Right renal cortex interstitium (tissue), 3 donors: ENCODE measurements around the gene TMEM184B. TPM values are rescaled to one million over a fixed set of nuclear protein-coding genes. Genes with fewer than 3 reads are reported as not detected.
"Not testable (repeated sequence)": the region's sequence is repeated elsewhere in the genome, so short reads cannot be mapped to it uniquely, and the experiment has no call there.

Source experiments
- DNase-seq, 3 donors: peaks; one replicate each; pipeline ENCODE4 v3.0.0-alpha.2; 2013; ENCODE audit warnings: low read depth in 3 of 3, low spot score in 2 of 3
- polyA plus RNA-seq, 3 donors: library from polyadenylated mRNA; unstranded; fragments of 120-200 nt; gene quantifications; one replicate each; pipeline ENCODE4 v1.2.1, GENCODE V29; 2013; ENCODE audit not compliant: insufficient read length in 3 of 3

The TMEM184B gene
- polyA plus RNA-seq, 3 donors = 38.6 to 43.2 (median 39.8) TPM

DNA sequence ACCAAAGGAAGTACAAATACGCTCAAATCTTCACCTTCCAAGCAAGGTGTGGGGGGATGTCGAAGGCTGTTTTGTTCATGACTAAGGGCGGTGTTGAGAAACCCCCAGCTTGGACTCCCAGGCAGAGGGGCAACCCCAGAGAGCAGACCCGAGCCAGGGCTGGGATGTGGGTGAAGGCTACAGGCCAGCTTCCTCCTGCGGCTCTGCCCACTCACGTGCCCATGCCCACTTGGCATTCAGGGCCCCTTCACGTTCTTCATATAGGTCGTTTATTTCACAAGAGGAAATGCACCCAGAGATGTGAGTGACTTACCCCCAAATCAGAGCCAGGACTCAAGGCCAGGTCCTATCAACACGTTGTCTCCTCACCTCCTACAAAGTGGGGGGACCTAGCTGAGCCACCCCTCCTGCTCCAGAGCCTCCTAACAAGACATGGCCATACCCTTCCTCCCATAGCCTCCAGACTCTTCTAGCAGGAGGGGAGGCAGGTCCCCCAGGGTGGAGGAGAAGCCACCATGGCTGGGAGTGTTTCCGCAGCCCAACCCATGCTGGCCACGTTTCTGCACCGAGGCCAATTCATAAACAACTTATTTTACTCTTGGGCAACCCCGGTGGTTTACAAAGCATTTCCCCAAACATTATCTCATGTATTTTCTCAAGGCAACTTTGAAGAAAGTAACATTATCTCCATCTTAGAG lies 22.0 kb downstream of the TMEM184B start:
- DNase-seq = no peak

DNA sequence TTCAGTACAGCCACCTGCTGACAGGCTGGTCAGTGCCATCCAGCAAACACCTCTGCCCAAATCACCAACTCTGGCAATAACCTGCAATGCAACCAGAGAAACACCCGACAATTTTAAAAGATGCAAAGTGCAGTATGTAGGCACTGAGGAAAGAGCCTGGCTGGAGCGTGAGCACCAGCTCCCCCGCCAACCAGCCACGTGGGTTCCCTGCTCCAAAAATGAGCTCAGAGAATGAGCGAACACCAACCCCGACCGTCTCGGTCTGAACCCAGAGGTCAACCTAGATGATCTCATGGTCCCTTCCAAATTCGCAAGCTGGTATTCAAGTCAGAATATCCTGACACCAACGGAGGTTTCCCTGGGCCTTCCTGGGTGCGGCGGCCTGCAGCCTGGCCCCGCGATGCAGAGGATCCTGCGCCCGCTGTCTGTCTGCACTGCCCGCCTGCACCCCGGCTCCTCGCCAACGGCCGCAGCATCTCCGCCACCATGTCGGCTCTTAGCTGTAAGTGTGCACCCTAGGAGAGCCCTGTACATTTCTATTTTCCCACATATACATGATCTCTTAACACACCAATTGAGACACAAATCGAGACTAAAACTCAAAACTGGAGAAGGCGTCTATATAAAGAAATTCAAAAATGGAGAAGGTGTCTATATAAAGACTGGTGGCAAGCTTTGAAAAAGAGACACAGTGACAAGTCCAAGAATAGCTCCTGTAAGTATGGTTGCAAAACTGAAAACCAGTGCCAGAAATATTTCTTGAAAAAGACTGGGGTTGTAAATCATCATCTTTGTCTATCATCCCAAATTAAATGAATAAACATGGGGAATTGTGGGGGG lies 22.8 kb downstream of the TMEM184B start:
- DNase-seq = no peak

DNA sequence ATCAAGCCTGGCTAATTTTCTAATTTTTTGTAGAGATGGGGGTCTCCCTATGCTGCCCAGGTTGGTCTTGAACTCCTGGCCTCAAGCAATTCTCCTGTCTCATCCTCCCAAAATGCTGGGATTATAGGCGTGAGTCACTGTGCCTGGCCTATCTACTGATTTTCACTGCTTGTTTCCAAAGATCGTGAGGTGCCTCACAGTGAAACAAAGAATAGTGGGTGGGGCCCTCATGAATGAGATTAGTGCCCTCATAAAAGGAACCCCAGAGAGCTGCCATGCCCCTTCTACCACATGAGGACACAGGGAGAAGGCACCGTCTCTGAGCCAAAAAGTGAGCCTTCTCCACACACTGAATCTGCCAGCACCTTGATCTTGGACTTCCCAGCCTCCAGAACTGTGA lies 23.5 kb downstream of the TMEM184B start:
- no peak for DNase-seq

DNA sequence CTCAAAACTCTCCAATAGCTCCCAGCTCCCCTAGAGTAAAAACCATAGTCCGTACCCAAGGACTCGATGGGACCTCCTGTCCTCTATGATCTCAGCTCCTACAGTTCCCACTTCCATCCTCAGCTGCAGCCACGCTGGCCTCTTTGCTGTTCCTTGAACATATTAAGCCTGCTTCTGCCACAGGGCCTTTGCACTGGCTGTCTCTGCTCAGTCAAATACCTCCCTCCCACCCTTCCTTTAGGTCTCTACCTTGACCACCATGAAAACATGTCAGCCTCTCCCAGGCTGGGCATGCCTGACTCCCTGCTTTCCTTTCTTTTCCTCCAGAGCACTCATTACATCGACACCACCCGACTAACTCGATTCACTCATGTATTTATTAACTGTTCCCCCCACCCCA lies 24.5 kb downstream of the TMEM184B start:
- DNase-seq = no peak

DNA sequence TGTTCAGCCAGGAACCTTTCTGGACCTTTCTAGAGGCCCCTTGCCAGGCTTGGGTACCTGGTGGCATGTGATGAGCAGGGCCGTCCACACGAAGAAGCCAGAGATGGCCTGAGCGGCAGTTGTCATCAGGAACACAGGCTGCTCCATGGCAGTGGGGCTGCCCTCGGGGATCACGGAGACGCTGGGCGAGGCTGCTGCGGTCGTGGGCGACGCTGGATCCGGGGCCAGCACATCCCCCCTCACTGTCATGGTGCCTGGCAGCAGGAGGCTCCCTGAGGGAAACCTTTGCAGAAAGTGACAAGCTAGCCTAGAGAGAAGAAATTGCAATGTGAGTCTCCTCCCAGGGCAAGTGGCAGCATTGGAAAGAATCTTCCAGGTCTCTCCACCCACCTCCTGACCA lies 25.1 kb downstream of the TMEM184B start:
- DNase-seq = no peak

DNA sequence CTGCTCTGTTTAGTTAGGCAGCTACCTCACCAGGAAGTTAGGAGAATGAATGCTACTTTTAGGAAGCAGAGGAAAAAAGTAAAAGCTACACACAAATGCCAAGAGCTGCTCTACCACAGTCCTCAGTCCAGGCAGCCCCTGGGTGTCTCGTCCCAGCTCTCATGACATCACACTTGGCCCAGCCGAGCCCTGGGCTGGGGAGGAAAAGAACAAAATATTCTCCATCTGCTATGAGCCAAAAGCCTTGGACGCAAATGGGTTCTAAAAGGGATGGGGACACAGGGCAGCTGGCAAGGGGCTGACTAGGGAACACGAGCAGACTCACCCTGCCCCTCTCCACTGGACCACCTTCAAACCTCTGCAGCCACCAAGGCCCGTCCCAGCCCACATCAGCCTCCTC lies 26.1 kb downstream of the TMEM184B start:
- no peak for DNase-seq

DNA sequence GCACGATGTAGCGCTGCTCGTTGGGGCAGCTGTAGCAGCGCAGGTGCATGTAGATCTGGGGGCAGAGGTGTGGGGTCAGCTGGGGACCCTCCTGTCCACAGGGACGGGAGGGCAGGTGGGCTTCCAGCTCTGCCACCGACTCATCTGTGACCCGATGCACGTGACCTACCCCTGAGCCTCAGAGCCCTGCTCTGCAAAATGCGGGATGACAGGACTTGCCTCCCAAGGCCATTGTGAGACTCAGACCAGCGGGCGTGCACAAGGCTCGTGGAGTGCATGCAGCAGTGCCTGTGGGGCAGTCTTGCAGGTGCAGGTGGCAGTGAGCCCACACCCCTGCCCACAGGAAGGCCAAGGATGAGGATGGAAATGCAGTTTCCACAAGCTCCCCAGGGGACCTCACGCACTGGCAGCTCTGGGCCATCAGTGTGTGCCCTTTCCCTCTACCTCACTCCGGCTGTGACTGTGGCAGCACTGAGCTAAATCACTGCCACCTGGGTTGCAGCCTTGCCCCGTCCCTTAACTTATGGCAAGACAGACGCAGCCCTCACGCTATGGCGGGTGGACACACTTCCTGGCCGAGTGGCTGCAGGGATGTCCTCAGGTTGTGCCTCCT lies 26.7 kb downstream of the TMEM184B start:
- no peak for DNase-seq

DNA sequence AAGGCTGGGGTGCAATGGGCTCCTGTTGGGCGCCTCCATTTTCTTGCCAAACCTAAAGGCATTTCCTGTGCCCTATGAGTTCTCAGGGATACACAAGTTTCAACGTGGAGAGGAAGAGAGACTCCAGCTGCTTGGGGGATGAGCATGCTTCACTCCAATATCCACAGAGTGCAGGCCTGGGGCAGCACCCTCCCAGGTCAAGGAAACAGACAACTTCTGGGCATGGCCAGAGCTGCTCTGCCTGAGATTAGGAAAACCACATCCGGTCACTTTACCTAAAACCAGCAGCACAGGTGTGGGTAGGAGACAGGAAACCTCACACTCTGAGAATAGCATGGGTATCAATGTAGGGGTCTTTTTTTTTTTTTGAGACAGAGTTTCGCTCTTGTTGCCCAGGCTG lies 28.7 kb downstream of the TMEM184B start:
- DNase-seq = no peak

DNA sequence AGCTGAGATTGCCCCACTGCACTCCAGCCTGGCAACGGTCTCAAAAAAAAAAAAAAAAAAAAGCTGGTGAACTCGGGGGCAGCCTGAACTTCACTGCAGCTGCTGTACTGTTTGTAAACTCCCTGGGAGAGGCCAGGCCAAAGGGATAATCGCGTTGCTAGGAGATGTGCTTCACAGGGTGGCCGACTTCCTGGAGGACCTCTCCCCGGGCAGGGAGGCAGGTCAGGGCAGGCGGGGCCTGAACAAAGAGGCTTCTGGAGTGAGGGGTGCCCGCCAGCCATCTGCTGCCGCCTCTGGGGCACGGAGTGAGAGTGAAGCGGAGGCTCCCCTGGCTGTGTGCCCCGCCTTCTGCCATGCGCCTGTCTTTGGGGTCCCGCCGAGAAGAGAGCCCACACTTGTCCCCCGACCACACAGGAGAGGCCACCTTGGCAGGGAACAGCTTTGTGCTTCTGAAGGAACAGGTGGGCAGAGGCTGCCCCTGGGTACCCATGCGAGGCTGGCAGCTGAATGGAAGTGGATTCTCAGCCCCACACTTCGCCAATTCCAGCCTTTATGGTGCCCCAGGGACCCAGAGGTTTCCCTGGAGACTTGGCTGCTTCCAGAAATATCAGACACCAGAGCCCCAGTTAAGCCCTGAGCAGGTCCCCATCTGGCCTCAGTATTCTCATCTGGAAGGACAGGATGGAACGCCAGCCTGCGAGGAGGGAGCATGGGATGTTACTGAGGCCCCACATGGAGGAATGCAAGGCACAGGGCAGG lies 29.6 kb downstream of the TMEM184B start:
- no peak for DNase-seq

DNA sequence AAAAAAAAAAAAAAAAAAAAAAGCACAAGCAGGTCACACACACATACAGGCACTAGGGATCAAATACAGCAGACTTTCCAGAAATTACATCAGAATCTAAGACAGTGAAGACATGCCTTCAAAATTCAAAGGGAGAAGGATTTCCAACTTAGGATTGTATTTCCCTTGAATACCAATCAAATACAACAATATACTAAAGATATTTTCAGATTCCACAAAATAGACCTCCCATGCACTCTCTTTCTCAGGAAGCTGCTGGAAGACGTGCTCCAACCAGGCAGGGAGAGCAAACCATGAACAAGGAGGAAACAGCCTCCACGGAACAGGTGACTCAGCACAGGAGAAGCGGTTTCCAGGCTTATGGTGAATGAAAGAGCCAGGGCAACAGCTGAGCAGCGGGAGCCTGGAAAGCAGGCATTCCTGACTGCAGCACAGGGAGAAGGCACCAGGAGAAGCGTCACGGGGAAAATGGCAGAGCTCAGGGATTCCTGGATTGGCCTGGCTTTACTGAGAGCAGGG lies 32.0 kb downstream of the TMEM184B start:
- DNase-seq = no peak

DNA sequence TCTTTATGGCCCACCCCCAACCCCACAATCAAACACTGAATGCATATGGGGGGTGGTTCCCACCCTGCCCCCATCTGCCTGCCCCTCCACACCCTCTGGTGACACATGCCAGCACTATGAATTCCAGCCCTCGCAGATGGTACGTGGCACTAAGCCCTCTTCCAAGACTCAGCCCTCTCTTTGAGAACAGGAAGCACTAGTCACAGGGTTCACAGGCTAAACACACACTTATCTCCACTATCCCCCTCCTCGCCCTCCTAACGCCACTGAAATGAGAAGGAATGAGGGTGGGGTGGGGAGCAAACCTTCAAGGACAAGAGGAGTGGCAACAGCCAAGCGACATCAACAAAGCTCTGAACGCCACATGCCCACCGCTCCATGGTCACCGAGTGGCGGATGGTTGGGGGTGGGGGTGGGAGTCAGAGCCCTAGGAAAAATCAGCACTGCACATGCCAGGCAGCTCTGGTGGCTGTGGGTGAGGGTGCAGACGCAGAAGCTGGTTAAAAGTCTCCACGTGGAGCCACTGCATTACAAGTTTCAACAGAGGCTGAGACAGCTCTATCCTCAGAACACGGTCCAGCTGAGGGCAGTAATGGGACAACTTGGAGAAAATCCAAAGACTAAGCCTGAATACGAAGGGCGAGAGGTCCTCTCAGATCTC lies 33.6 kb downstream of the TMEM184B start:
- no peak for DNase-seq

DNA sequence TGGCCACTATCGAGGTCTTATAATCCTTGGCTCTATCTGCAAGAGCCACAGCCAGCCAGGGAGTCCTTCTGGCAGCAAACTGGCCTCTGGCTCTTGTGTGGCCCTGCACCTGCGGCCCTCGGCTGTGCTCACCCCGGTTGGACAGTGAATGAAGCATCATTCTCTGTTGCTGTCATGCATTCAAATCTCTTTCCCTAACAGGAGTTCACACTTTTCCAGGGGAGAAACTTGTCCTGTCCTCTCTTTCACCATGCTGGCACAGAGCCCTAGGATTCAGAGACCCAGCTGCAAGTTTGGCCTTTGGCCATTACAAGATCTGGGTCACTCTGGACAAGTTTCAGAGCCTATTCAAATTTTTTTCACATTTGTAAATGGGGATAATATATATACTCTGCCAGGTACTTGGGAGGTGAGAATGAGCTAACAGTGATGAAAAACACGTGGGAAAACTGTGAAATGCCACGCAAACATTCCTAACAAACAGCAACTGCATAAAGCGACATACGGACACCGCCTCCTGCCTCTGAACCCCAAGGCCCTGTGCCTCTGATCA lies 34.2 kb downstream of the TMEM184B start:
- no peak for DNase-seq

DNA sequence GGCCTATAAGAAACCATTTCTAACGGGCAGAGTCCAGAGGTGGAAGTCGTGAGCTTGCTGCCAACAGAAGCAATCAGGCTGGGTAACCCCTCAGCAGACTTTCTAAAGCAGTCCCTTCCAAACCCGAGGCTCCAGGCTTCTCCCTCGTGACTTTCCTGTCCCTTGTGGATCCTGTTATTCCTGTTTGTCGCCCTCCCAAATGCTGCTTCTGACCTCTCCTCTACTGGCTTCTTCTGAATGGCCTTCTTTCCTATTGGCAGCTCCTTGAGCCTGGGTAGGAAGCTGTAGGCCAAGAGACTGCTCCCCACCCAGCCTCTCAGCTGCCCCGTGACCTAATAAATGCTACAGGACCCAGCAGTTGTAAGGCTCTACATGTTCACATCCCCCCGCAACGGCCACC lies 36.0 kb downstream of the TMEM184B start:
- DNase-seq = no peak

DNA sequence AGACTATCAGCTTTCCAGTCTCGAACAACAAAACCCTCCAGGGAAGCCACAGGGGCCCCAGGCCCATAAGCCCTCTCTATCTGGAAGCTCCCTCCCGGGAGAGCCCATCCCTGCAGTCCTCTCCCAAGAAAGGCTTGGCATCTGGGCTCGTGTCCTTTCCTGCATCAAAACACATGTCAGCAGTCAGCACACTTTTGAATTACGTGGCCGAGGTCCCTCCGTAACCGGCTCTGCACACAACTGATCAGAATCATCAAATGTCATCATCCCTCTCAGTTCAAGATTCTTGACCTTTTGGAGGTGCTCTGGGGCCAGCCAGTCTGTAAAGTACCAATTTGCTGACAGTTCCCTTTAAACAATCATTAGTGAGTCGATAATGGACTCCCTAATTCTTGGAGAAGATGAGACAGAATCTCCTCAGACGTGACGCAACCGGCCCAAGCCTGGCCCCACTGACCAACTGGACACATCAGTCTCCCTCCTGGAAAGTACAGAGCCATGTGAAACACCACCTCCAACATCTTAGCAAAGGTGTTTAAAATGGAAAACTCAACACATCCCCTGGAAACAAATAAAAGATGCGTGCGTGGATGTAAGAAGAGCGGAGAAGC lies 37.5 kb downstream of the TMEM184B start:
- no peak for DNase-seq

DNA sequence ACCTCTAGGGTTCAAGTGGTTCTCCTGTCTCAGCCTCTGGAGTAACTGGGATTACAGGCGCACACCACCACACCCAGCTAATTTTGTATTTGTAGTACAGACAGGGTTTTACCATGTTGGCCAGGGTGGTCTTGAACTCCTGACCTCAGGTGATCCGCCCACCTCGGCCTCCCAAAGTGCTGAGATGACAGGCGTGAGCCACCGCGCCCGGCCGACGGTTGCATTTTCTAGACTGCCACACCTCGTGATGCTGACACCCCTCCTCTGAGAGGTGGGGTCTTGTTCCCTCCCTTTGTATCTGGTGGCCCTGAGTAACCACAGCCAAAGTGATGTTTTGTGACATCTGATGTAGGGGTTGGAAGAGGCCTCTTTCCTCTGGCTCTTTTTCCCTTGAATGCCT lies 39.0 kb downstream of the TMEM184B start:
- DNase-seq = not testable (repeated sequence)

DNA sequence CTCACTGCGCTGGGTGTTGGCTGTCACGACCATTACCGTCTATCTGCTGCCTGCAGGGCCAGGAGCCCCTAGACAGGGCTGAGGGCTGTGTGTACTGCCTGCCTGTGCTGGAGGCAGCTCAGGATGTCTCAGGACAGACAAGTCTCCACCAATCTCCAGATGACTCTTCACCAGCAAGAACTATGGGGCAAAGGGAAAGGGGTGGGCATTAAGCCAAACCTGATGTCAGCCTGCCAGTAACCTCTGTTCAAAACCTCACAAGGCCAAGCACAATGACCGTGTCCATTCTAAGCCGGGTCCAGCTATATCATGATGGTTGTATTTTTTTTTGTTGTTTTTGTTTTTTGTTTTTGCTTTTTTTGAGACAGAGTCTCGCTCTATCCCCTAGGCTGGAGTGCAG lies 39.4 kb downstream of the TMEM184B start:
- no peak for DNase-seq

DNA sequence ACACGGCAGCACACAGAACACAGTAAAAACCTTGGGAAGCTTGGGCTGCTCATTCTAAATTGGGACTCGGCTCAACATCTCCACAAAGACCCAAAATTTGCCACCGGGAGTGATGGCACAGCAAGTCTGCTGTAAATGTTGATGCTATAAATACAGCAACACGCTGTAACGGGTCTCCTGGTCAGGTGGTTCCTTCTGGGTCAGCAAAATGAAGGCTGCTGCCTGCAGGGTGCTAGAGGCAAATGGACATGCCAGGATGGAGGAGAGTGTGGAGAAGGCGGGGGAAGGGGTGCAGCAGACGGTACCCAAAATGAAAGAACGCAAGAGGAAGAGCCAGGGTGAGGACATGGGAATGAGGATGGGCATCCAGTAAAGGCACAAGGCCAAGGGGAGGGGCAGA lies 40.6 kb downstream of the TMEM184B start:
- DNase-seq = no peak

DNA sequence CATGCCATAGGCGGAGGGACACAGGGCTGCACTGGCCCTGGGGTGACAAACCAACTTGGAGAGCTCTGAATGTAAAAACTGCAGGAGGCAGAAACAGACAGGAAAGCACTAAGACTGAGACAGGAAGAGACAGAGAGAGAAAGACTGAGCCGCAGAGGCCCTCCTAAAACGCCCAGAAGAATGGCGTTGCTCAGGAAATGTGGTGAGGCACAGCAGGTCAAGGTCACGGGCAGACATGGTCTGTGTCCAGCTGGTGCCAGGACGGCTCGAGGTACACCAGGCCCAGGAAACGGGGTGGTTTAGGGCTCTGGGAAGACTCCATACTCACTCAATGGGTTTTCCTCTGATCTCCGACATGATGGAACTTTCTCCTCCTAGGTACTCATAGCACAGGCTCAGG lies 41.9 kb downstream of the TMEM184B start:
- no peak for DNase-seq

DNA sequence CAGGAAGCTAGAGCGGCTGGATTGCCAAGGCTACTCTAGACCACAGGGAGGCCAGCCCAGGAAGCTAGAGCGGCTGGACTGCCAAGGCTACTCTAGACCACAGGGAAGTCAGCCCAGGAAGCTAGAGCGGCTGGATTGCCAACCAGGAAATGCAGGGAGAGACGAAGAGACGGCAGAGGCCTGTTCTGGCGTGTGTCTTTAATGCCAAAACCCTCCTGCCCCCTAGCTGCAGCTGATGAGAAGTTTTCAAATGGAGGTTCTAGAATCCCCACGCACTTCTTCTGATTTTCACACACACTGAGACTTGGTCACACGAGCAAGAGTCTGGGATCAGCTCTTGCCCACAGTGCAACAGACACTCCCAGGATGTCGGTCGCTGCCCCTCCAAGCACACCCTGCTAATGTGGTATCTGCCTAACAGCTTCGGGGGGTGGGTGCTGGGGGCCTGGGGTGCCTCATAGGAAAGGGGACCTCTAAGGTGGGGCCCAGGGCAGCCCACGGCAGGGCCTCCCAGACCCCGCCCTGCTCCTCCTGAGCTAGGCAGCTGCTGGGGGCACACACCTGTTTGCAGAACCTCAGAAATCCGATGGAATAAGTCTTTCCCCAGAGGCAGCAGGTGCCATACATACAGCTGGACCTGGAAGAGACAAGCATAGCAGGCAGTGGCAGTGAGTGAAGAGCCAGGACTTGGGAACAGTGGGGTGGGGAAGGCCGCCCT lies 42.5 kb downstream of the TMEM184B start:
- no peak for DNase-seq
